Measurements from ENCODE around the gene SYT17.

SYT17 gene

DNA sequence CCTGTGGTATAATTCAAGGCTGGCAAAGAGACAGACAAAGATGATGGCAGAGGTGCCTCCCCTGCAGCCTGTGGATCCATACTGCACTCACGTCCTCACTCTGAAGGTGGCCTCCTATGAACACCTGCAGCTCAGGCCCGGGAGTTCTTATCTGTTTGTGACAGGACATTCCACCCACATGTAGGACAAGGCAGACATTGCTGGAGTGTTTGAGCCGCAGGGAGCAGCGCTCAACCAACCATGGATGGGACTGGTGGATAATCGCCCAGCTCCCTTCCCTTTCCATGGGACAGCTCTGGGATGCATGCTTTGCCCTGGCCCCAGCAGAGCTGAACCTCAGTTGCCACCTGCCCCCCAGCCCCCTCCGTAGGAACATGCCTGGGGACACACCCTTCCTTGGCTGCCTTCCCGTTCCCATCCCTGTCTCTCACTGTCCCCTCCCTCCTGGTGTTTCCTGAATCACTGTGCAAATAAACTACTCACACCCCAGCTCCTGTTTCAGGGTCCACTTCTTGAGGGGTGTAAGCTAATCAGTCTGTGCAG lies 32.1 kb upstream of the SYT17 start:
- Histone ChIP-seq H3K4me3 (ENCODE audit: low read length) (no peak overlapping the region), H4K20me1 (ENCODE audit: control insufficient read depth, insufficient read depth, low read depth, low read length) (no peaks in the 10 kb centered on the region), H3K36me3 (ENCODE audit: control insufficient read depth, low read length) (no peaks in the 10 kb centered on the region), H3K79me2 (ENCODE audit: control insufficient read depth, low read length) (no peaks in the 10 kb centered on the region), H3K9me2 (replicated peaks; ENCODE audit: control insufficient read depth, low read length) (no peaks in the 10 kb centered on the region), H3K9me3 (ENCODE audit: control insufficient read depth, insufficient read depth, low read length) (no peaks in the 10 kb centered on the region), H3F3A (ENCODE audit: control insufficient read depth, insufficient read depth) (no peaks in the 10 kb centered on the region), H3K27me3 (ENCODE audit: control insufficient read depth, low read length) (no peaks in the 10 kb centered on the region), H3K4me2 (ENCODE audit: low read length) (no peak overlapping the region), H3K4me1 (ENCODE audit: control insufficient read depth, low read length) (peaks cover 23% of the 10 kb centered on the region), H3K27ac (ENCODE audit: low read depth, low read length) (no peak overlapping the region)
- TF ChIP-seq, protein P1, sequence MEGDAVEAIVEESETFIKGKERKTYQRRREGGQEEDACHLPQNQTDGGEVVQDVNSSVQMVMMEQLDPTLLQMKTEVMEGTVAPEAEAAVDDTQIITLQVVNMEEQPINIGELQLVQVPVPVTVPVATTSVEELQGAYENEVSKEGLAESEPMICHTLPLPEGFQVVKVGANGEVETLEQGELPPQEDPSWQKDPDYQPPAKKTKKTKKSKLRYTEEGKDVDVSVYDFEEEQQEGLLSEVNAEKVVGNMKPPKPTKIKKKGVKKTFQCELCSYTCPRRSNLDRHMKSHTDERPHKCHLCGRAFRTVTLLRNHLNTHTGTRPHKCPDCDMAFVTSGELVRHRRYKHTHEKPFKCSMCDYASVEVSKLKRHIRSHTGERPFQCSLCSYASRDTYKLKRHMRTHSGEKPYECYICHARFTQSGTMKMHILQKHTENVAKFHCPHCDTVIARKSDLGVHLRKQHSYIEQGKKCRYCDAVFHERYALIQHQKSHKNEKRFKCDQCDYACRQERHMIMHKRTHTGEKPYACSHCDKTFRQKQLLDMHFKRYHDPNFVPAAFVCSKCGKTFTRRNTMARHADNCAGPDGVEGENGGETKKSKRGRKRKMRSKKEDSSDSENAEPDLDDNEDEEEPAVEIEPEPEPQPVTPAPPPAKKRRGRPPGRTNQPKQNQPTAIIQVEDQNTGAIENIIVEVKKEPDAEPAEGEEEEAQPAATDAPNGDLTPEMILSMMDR (IDR thresholded peaks at IDR 0.05; ENCODE audit: low read depth, low read length, poor library complexity, severe bottlenecking): no peak
- no peak for TF ChIP-seq EZH2phosphoT487 (IDR thresholded peaks at IDR 0.05; ENCODE audit: borderline replicate concordance, low read length)

GRCh38 chr16:19136549-19137196 lies 31.4 kb upstream of the SYT17 start:
- Histone ChIP-seq H3K9me2 (replicated peaks; ENCODE audit: control insufficient read depth, low read length) (no peaks in the 10 kb centered on the region), H4K20me1 (ENCODE audit: control insufficient read depth, insufficient read depth, low read depth, low read length) (no peaks in the 10 kb centered on the region), H3K4me2 (ENCODE audit: low read length) (no peak overlapping the region), H3F3A (ENCODE audit: control insufficient read depth, insufficient read depth) (no peaks in the 10 kb centered on the region), H3K36me3 (ENCODE audit: control insufficient read depth, low read length) (no peaks in the 10 kb centered on the region), H3K9me3 (ENCODE audit: control insufficient read depth, insufficient read depth, low read length) (no peaks in the 10 kb centered on the region), H3K27ac (ENCODE audit: low read depth, low read length) (no peak overlapping the region), H3K4me1 (ENCODE audit: control insufficient read depth, low read length) (peaks cover 16% of the 10 kb centered on the region), H3K27me3 (ENCODE audit: control insufficient read depth, low read length) (no peaks in the 10 kb centered on the region), H3K79me2 (ENCODE audit: control insufficient read depth, low read length) (no peaks in the 10 kb centered on the region), H3K4me3 (ENCODE audit: low read length) (no peak overlapping the region)
- TF ChIP-seq, protein P1 (IDR thresholded peaks at IDR 0.05; ENCODE audit: low read depth, low read length, poor library complexity, severe bottlenecking): no peak

GRCh38 chr16:19137201-19138128 lies 30.6 kb upstream of the SYT17 start:
- Histone ChIP-seq H3K4me1 (ENCODE audit: control insufficient read depth, low read length) (peaks cover 8% of the 10 kb centered on the region), H3K9me2 (replicated peaks; ENCODE audit: control insufficient read depth, low read length) (no peaks in the 10 kb centered on the region), H3K4me3 (ENCODE audit: low read length) (no peak overlapping the region), H3K27me3 (ENCODE audit: control insufficient read depth, low read length) (no peaks in the 10 kb centered on the region), H3K9me3 (ENCODE audit: control insufficient read depth, insufficient read depth, low read length) (no peaks in the 10 kb centered on the region), H4K20me1 (ENCODE audit: control insufficient read depth, insufficient read depth, low read depth, low read length) (no peaks in the 10 kb centered on the region), H3K27ac (ENCODE audit: low read depth, low read length) (no peak overlapping the region), H3K79me2 (ENCODE audit: control insufficient read depth, low read length) (no peaks in the 10 kb centered on the region), H3F3A (ENCODE audit: control insufficient read depth, insufficient read depth) (no peaks in the 10 kb centered on the region), H3K36me3 (ENCODE audit: control insufficient read depth, low read length) (no peaks in the 10 kb centered on the region), H3K4me2 (ENCODE audit: low read length) (no peak overlapping the region)
- TF ChIP-seq, protein P1 (IDR thresholded peaks at IDR 0.05; ENCODE audit: low read depth, low read length, poor library complexity, severe bottlenecking): no peak
- no peak for TF ChIP-seq EZH2phosphoT487 (IDR thresholded peaks at IDR 0.05; ENCODE audit: borderline replicate concordance, low read length)

Data from DOHH2 (cell line).